SJSA1 (cell line): ENCODE data around the gene ARL17A. TPM values are rescaled to one million over a fixed set of nuclear protein-coding genes. Genes with fewer than 3 reads are reported as not detected.
"Not testable (repeated sequence)": the region's sequence is repeated elsewhere in the genome, so short reads cannot be mapped to it uniquely, and the experiment has no call there.

Source experiments
- DNase-seq, 2 experiments: peaks; one replicate each; pipeline ENCODE4 v3.0.0-alpha.2; 2015 to 2020; ENCODE audit warnings: low spot score in 2 of 2, low read depth in 1 of 2
- H3K27ac ChIP-seq: fragments of 250-450 bp; sonication (Bioruptor Pico); 2 replicates; pipeline ENCODE4 v1.5.1; 2020; ENCODE audit warnings: mild to moderate bottlenecking, moderate library complexity
- H3K27me3 ChIP-seq: fragments of 250-450 bp; sonication (Bioruptor Pico); replicated peaks from 2 replicates; pipeline ENCODE4 v1.5.1; 2020; ENCODE audit warnings: mild to moderate bottlenecking, moderate library complexity
- H3K36me3 ChIP-seq: fragments of 250-450 bp; sonication (Bioruptor Pico); 2 replicates; pipeline ENCODE4 v1.5.1; 2020; ENCODE audit warnings: mild to moderate bottlenecking
- H3K4me1 ChIP-seq: fragments of 250-450 bp; sonication (Bioruptor Pico); replicated peaks from 2 replicates; pipeline ENCODE4 v1.6.1; 2021; ENCODE audit warnings: mild to moderate bottlenecking
- H3K4me3 ChIP-seq: fragments of 250-450 bp; sonication (Bioruptor Pico); 2 replicates; pipeline ENCODE4 v1.5.1; 2020; ENCODE audit warnings: mild to moderate bottlenecking
- H3K9me3 ChIP-seq: fragments of 250-450 bp; sonication (Bioruptor Pico); replicated peaks from 2 replicates; pipeline ENCODE4 v1.5.1; 2020; ENCODE audit warnings: mild to moderate bottlenecking
- total RNA-seq: library from RNA; depleted of rRNA; stranded (reverse); fragments of >200 nt; shearing (Covaris generic); gene quantifications from 2 replicates; pipeline ENCODE4 v1.2.3, GENCODE V29; 2014; rRNA removed

The ARL17A gene
- total RNA-seq, 1 experiment from 2014 or later = 15.0 TPM

DNA sequence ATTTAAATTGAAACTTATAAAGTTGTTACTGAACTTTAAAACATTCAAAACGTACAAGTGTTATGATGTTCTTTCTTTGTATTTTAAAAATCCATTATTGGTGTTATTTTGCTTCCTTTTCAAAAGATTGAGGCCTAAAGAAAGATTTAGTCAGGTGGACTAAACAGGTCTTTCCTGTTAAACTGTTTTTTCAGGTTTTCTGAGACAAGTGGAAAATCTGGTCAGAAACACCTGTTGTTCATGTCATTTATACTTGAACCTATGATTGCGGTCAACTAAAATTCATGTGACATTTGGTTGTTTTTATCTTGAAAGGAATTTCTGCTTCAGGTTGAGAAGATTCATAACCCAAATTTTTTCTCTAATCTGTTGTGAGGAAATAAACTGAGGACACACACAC is 98.2 kb downstream of the ARL17A start:
- H3K27me3 ChIP-seq, H3K9me3 ChIP-seq, H3K27ac ChIP-seq: not testable (repeated sequence)

DNA sequence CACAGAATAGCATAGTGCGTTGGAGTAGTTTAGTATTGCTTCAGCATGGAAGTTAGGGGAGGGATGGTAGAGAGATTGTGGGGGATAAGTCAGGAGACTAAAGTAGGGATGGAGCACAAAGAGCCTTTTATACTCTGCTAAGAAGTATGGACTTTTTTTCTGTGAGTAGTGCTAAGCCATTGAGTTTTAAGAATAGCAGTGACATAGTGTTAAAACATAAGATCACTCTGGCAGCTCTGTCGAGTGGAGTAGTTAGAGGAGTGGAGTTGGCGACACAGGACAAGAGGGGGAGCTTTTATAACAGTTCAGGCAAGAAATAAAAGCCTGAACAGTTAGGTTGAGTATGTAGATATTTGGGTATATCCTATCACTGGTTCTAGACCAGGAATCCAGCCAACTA is 100.7 kb downstream of the ARL17A start:
- H3K36me3 ChIP-seq, H3K4me1 ChIP-seq, H3K27ac ChIP-seq, H3K4me3 ChIP-seq, H3K27me3 ChIP-seq, H3K9me3 ChIP-seq, DNase-seq: not testable (repeated sequence)

More for the DNA sequence above, 98.2 kb downstream of the ARL17A start:
- not testable (repeated sequence) for H3K4me1 ChIP-seq, H3K36me3 ChIP-seq, H3K4me3 ChIP-seq, DNase-seq

DNA sequence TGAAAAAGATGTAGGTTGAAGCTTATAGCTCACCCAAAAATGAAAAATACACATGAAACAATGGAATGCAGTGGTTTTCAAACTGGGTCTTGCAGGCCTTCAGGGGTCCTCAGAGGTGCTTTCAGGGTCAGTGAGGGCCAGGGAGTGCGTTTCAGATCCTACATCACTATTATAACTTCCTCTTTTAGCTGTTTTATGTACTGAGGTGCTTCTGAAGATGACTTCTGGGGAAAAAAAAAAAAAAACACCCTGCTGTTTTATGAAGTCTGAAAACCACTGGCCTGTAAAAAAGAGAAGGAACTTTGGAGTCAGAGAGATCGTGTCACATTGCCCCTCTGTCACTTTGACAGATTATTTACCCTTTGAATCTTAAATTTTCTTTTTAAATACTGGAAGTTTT is 103.9 kb downstream of the ARL17A start:
- not testable (repeated sequence) for H3K4me3 ChIP-seq, H3K9me3 ChIP-seq, H3K4me1 ChIP-seq, H3K36me3 ChIP-seq, DNase-seq, H3K27me3 ChIP-seq, H3K27ac ChIP-seq

DNA sequence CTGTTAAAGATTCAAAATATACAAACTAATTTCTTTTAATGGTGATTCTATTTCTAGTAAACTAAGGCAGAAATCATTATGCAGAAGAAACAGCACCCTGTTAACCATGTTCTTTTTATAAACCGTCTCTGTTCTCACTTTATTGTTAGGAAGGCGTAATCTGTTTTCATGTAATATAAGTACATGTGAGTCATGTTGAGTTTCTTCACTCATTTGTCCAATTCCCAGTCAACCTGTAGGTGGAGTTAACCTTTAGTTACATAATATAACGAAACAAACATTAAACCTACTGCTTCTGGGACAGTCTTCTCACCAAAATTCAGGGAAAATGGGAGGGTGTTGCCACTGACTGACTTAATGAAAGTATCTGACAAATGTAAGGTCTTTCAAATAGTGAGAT is 105.0 kb downstream of the ARL17A start:
- H3K4me3 ChIP-seq, H3K27ac ChIP-seq, H3K4me1 ChIP-seq, H3K9me3 ChIP-seq, H3K36me3 ChIP-seq, DNase-seq, H3K27me3 ChIP-seq: not testable (repeated sequence)

DNA sequence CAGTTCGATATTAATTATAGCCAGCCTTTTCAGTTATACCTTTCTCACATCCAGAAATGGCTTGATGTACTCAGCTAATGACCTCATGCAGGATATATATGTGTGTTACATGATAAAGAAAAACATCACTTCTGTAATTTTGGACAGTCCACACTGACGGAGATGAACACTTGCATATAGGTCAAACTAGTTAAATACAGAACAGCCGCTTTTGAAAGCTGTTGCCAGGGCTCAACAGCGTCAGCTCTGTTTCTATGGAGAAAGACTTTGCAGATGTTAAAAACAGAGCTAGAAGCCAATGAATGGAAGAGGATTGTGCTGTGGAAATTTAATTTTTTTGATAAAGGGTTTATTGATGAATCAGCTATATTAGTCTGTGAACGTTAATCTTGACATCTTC is 111.9 kb downstream of the ARL17A start:
- not testable (repeated sequence) for H3K4me3 ChIP-seq, H3K27ac ChIP-seq, DNase-seq, H3K4me1 ChIP-seq, H3K27me3 ChIP-seq, H3K9me3 ChIP-seq, H3K36me3 ChIP-seq

Other genes with a start within 250 kb of the ARL17A start
- 13.8 and 15.1 TPM in 2 replicates for gene ARL17B, start 217.9 kb downstream of the ARL17A start, total RNA-seq
- gene LRRC37A2, start 67.2 kb downstream of the ARL17A start, total RNA-seq = 2.0 and 3.7 TPM in 2 replicates
- 52.8 and 71.2 TPM in 2 replicates for gene NSF, start 11.0 kb upstream of the ARL17A start, total RNA-seq
- 1.8 and 4.0 TPM in 2 replicates for gene WNT3, start 239.0 kb upstream of the ARL17A start, total RNA-seq